Gastrocnemius medialis (tissue), 4 donors: ENCODE results near the gene ZYG11B.

Experiments
- CTCF ChIP-seq, 5 experiments: fragments of 450-650 bp in 3 of 5; fragments of 200-600 bp in 2 of 5; sonication (generic) in 2 of 5; IDR thresholded peaks in 4 of 5; conservative IDR thresholded peaks in 1 of 5; 1 replicate in 4 of 5; 2 replicates in 1 of 5; pipeline ENCODE4 v1.5.1; 2016 to 2019; ENCODE audit warnings: antibody characterized with exemption in 5 of 5, mild to moderate bottlenecking in 3 of 5, moderate library complexity in 3 of 5
- POLR2A ChIP-seq, 2 donors: fragments of 450-650 bp; IDR thresholded peaks; one replicate each; pipeline ENCODE4 v1.6.1; 2017; ENCODE audit warnings: antibody characterized with exemption in 2 of 2, mild to moderate bottlenecking in 2 of 2, moderate library complexity in 2 of 2

GRCh38 chr1:52856026-52856425, 129.8 kb downstream of the ZYG11B start:
- TF ChIP-seq CTCF (IDR thresholded peaks at IDR 0.05 in 4 of 5, conservative IDR thresholded peaks at IDR 0.05 in 1 of 5) = no peak
- TF ChIP-seq POLR2A (IDR thresholded peaks at IDR 0.05) = no peak
